SJSA1 (cell line): Measurements from ENCODE around the gene CCNL1. TPM values are rescaled to one million over a fixed set of nuclear protein-coding genes. Genes with fewer than 3 reads are reported as not detected.

Experiments used
- DNase-seq, 2 experiments: peaks; one replicate each; pipeline ENCODE4 v3.0.0-alpha.2; 2015 to 2020; ENCODE audit warnings: low spot score in 2 of 2, low read depth in 1 of 2
- H3K27ac ChIP-seq: fragments of 250-450 bp; sonication (Bioruptor Pico); 2 replicates; pipeline ENCODE4 v1.5.1; 2020; ENCODE audit warnings: mild to moderate bottlenecking, moderate library complexity
- H3K27me3 ChIP-seq: fragments of 250-450 bp; sonication (Bioruptor Pico); replicated peaks from 2 replicates; pipeline ENCODE4 v1.5.1; 2020; ENCODE audit warnings: mild to moderate bottlenecking, moderate library complexity
- H3K36me3 ChIP-seq: fragments of 250-450 bp; sonication (Bioruptor Pico); 2 replicates; pipeline ENCODE4 v1.5.1; 2020; ENCODE audit warnings: mild to moderate bottlenecking
- H3K4me1 ChIP-seq: fragments of 250-450 bp; sonication (Bioruptor Pico); replicated peaks from 2 replicates; pipeline ENCODE4 v1.6.1; 2021; ENCODE audit warnings: mild to moderate bottlenecking
- H3K4me3 ChIP-seq: fragments of 250-450 bp; sonication (Bioruptor Pico); 2 replicates; pipeline ENCODE4 v1.5.1; 2020; ENCODE audit warnings: mild to moderate bottlenecking
- H3K9me3 ChIP-seq: fragments of 250-450 bp; sonication (Bioruptor Pico); replicated peaks from 2 replicates; pipeline ENCODE4 v1.5.1; 2020; ENCODE audit warnings: mild to moderate bottlenecking
- total RNA-seq: library from RNA; depleted of rRNA; stranded (reverse); fragments of >200 nt; shearing (Covaris generic); gene quantifications from 2 replicates; pipeline ENCODE4 v1.2.3, GENCODE V29; 2014

The CCNL1 gene
- total RNA-seq, 1 experiment from 2014 or later: 65.1 TPM

DNA sequence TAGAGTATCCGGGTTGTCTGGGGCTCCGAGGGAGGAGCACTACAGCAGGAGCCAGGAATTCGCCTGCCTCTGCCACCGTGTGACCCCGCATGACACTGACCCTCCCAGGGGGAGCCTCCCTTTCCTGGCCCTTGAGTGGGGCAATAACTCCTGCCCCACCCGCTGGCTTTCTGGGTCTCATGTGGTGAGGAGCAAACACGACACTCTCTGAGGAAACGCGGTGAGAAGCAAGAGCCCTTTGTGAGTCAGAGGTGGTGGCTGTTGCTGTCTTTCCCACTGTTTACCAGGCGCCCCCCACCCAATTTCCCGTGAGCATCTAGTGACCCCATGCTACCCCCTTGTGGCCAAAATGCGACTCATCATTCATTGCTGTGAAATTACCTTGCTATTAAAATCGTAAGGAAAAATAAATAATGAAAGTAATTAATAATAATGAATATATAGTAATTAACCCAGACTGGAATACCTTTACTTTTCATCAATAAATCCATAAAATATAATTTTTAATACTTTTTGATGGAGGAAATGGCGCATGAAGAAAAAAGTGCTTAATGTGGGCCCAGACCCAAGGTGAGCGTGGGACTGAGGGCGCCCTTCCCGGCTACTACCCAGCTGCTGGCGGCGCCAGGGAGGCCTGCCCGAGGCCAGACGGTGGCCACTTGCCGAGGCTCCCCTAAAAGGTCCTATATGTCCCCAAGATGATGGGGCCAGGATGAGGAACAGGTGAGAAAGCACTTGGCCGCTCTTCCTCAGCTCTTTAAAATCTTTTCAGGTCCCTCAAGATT, 29.3 kb downstream of the CCNL1 start:
- H3K36me3 ChIP-seq: no peaks in the 10 kb centered on the region
- peaks cover 61% of the 10 kb centered on the region for H3K4me1 ChIP-seq
- peak overlapping the region; percentile 87 for H3K27ac ChIP-seq
- peak; percentile 79 to 81 for DNase-seq
- no peaks in the 10 kb centered on the region for H3K27me3 ChIP-seq
- peak overlapping the region; percentile 2; the same call in 1 of the 2 replicates for H3K4me3 ChIP-seq
- no peaks in the 10 kb centered on the region for H3K9me3 ChIP-seq

DNA sequence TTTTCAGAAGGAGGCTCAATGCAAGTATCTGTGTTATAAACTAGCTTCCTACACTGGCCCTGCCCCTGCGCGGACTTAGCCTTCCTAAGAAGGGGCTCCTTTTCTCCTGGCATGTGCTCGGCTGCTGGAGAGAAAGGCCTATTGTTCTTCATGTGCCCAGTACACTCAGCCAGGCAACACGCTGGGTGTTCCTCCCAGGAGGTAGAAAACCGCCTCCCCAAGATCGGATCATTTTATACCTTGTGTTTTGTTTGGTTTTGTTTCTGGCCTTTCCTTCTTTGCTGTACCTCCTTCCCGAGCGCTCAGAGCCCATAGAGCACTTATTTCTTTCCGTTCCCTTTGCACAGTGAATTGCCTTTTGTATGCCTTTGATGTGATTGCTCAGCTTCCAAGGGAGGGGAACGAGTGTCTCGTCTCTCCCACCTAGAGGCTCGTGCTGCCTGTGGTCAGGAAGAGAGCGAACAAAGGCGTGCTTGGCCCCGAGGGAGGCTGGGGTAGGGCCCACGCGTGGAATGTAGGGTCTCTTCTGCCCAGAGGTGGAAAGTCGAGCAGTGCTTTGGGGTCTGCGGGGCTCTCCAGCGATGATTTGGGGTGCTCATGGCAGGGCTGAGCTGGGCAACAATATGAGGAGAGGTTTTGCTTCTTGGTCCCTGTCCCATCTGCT, 30.0 kb downstream of the CCNL1 start:
- H3K4me3 ChIP-seq: peak overlapping the region; percentile 2; the same call in 1 of the 2 replicates
- peak; percentile 73 to 85 for DNase-seq
- no peaks in the 10 kb centered on the region for H3K9me3 ChIP-seq
- no peaks in the 10 kb centered on the region for H3K27me3 ChIP-seq
- H3K36me3 ChIP-seq: no peaks in the 10 kb centered on the region
- peaks cover 59% of the 10 kb centered on the region for H3K4me1 ChIP-seq
- H3K27ac ChIP-seq: peak overlapping the region; percentile 87

DNA sequence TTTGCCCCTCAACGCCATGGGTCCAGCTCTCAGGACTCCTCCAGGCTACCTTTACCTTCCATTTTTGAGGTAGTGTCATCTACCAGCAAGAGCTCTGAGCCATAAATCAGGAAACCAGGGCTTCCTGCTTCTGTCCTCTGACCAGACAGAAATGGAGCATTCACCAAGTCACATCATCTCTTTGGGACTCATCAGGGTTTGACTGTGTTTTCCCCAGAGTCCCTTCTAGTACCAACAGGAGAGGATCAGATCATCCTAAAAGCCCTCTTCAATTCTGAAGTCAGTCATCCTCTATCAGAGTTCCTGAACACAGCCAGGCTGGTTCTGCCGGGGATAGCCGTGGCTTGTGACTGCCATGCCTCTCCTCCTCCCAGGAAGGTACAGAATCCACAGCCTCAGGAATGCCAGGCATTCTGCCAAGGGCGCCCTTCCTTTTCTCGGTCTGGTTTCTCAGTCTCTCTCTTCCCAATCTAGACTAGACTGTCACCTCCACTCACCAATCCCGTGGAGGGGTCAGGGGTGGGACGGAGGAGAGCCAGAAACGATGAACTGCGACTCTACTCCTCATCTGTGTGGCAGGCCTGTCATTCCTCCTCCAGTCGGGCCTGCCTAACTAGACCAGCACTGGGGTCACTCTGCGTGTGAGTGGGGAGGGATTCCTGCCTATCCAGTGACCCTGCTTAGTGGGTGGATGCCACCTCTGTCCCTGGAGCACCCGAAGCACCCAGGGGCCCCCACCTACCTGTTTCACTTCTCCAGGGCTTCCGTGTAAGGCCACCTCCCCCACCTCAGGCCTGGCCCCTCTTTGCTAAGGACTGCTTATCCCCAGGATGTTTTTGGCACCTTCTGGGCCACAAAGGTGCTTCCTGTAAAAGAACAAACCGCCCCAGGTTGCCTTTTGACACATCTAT, 30.9 kb downstream of the CCNL1 start:
- Histone ChIP-seq H3K4me1 (peaks cover 63% of the 10 kb centered on the region), H3K27me3 (no peaks in the 10 kb centered on the region), H3K27ac (peak overlapping the region; percentile 87), H3K4me3 (no peak overlapping the region), H3K36me3 (no peaks in the 10 kb centered on the region), H3K9me3 (no peaks in the 10 kb centered on the region)
- DNase-seq: peak; percentile 77 to 79

DNA sequence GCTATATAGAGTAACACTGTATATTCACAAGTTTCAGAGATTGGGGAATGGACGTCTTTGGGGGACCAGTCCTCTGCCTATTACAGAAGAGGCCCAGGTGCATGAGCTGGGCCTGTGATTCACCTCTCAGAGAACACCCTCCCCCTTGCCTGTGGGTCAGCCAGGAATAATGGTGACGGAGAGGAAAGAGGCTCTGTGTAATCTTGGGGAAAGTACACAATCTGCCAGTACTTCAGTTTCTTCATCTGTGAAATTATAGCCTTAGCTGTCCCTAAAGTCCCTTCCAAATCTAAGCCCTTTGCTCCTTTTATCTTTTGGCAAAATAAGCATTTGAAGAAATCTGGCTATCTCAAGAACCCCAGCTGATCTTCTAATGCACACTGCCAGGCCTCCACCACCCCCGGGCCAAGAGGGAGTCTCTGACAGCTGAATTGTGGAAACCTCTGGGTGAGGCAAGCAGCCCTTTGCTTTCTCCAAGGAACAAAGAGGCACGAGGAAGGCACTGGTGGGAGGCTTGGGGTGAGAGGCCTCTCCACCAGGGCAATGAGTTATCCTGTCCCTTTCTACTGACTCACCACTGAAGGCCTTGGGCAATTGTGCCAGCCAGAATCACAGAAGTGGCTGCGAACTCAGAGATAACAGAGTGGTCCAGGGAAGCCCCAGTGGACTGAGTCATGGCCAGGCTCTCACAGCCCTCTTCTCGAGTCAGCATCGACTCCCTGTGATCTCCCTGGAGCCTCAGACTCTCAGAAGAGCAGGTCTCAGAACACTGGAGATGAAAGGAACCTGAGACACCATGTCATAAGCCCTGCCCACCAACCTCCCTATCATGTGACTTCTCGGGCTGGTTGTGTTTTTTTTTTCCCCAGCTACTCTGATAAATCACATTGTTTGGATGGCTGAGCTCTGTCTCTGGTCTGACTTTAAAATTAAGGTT, 31.8 kb downstream of the CCNL1 start:
- Histone ChIP-seq H3K4me3 (no peak overlapping the region), H3K27me3 (no peaks in the 10 kb centered on the region), H3K36me3 (no peaks in the 10 kb centered on the region), H3K4me1 (peaks cover 63% of the 10 kb centered on the region), H3K27ac (peak overlapping the region; percentile 87), H3K9me3 (no peaks in the 10 kb centered on the region)
- peak; percentile 66 to 80 for DNase-seq

DNA sequence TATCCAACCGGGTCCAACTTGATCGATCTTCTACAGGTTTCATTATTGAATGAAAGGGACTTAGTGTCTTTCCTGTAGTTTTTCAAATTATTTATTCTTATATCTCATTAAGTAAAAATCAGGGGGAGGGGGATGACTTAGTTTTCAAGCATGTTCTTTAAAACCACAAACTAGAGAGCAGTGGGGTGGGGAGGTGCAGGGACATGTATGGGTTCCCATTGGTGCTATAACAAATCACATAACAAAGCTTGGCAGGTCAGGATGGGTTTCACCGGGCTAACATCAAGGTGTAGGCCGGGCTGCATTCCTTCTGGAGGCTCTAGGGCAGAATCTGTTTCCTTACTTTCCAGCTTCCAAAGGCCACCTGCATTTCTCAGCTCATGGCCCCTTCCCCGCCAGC, 32.7 kb downstream of the CCNL1 start:
- Histone ChIP-seq H3K27me3 (no peaks in the 10 kb centered on the region), H3K4me3 (no peak overlapping the region), H3K27ac (no peak overlapping the region), H3K9me3 (no peaks in the 10 kb centered on the region), H3K4me1 (peaks cover 59% of the 10 kb centered on the region), H3K36me3 (no peaks in the 10 kb centered on the region)
- DNase-seq: no peak

DNA sequence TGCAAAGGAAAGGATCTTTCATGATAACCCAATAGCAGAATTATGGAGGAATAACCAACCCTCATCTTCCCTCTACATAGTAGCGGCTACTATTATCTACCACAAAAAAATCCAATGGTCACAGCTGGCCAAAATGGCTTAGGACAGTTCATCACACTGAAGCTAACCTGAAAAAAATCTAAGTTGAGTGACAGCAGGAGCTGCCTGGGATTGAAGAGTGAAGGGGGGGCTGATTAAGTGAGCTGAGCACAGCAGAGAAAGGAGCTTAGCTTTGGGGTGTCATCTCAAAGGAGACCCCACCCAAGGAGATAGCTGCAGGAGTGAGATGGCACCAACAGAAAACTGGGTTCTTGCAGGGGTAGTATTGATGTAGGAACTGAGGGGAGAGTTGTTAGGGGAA, 33.6 kb downstream of the CCNL1 start:
- peaks cover 59% of the 10 kb centered on the region for H3K4me1 ChIP-seq
- no peak for DNase-seq
- H3K27me3 ChIP-seq: no peaks in the 10 kb centered on the region
- H3K36me3 ChIP-seq: no peaks in the 10 kb centered on the region
- H3K9me3 ChIP-seq: no peaks in the 10 kb centered on the region
- no peak overlapping the region for H3K4me3 ChIP-seq
- H3K27ac ChIP-seq: no peak overlapping the region

DNA sequence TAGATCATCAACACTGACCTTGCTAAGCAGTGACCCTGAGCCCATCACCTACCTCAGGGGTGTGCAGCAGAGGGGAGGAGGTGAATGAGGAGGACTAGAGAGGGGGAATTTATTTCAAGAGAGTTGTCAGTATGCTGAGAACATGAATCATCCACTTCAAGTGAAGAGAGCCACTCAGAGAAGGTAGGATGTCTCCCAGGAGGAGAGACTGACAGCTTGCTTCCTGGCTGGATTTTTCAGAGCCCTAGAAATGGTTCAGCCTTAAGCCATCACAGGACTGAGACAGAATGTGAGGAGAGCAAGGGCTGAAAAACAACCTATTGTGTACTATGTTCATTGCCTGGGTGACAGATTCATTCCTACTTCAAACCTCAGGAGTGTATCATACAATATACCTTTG, 34.8 kb downstream of the CCNL1 start:
- H3K9me3 ChIP-seq: no peaks in the 10 kb centered on the region
- no peaks in the 10 kb centered on the region for H3K27me3 ChIP-seq
- no peak overlapping the region for H3K4me3 ChIP-seq
- peaks cover 48% of the 10 kb centered on the region for H3K4me1 ChIP-seq
- H3K27ac ChIP-seq: no peak overlapping the region
- H3K36me3 ChIP-seq: no peaks in the 10 kb centered on the region
- no peak for DNase-seq

DNA sequence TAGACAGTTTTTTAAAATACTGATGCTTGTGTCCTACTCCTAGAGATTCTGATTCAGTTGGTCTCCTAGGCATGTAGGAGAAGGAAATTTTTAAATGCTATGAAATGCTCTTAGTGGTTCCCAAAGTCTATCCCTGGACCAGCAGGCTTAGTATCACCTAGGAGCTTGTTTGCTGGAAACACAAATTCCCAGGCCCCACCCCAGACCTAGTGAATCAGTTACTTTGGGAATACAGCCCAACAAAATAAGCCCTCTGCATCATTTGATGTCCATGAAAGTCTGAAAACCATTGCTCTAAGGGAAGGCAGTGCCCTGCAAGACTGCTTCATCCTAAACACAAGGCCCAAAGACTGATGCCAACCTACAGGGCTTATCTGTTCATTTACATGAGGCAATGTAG, 36.3 kb downstream of the CCNL1 start:
- Histone ChIP-seq H3K27ac (no peak overlapping the region), H3K36me3 (no peaks in the 10 kb centered on the region), H3K27me3 (no peaks in the 10 kb centered on the region), H3K4me3 (no peak overlapping the region), H3K9me3 (no peaks in the 10 kb centered on the region), H3K4me1 (peaks cover 37% of the 10 kb centered on the region)
- DNase-seq: no peak

DNA sequence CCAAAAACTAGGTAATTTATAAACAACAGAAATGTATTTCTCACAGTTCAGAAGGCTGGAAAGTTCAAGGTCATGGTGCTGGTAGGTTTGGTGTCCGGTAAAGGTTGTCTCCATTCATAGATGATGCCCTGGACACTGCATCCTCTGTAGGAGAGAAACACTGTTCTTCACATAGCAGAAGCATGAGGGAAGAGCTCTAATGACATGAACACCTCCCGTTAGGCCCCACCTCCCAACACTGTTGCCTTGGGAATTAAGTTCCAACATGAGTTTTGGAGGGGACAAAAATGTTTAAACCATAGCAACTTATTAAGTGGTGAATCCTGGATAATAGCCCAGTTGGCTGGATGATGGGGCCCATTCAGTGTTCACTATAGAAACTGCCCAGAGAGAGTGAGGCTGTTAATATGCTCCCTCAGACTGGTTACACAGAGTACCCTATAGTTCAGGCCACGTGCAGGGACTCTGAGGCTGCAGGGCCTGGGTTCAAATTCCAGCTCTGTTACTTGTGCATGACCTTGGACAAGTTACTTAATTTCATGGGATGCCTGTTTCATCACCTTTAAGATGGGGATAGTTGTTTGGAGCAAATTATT, 37.0 kb downstream of the CCNL1 start:
- Histone ChIP-seq H3K27ac (no peak overlapping the region), H3K4me1 (peaks cover 30% of the 10 kb centered on the region), H3K4me3 (no peak overlapping the region), H3K36me3 (no peaks in the 10 kb centered on the region), H3K9me3 (no peaks in the 10 kb centered on the region), H3K27me3 (no peaks in the 10 kb centered on the region)
- DNase-seq: no peak

DNA sequence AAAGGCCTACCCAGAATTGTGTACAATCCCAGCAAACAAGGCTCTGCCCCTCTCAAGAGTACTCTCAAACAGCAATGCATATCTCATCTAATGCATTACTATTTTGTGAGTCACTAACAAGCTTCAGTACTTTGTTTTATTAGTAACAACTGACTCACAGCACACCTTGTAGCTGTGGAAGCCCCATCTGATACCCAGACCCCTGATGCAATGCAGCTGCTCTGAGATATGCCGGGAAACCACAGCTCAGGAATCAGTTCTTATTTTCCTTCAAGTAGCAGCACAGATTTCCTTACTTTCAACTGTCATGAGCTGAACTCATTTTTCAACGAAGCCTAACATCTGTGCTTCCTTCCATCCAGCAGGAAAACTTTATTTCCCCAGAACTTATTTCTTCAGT, 37.8 kb downstream of the CCNL1 start:
- no peaks in the 10 kb centered on the region for H3K9me3 ChIP-seq
- H3K4me3 ChIP-seq: no peak overlapping the region
- DNase-seq: peak; percentile 27 to 47
- peaks cover 23% of the 10 kb centered on the region for H3K4me1 ChIP-seq
- H3K27me3 ChIP-seq: no peaks in the 10 kb centered on the region
- no peak overlapping the region for H3K27ac ChIP-seq
- no peaks in the 10 kb centered on the region for H3K36me3 ChIP-seq

DNA sequence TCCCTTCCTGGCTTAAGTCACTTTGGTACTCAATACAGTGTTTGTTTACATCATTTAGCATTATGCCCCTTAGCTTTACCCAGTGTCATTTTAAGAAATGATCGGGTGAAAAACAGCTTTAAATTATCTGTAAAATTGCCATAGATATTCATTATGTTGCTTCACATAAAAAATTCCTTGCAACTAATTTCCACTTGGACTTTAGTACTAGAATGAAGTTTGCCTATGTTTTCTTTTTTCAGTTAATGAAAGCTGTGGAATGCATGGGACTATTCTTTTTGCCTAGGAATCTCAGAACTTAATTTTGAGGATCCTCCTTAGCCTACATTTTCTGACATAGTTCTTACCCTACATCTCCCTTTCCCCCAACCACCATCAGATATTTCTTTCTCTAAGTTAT, 38.4 kb downstream of the CCNL1 start:
- H3K27ac ChIP-seq: no peak overlapping the region
- H3K36me3 ChIP-seq: no peaks in the 10 kb centered on the region
- no peaks in the 10 kb centered on the region for H3K27me3 ChIP-seq
- no peaks in the 10 kb centered on the region for H3K9me3 ChIP-seq
- H3K4me3 ChIP-seq: no peak overlapping the region
- peaks cover 23% of the 10 kb centered on the region for H3K4me1 ChIP-seq
- DNase-seq: no peak

DNA sequence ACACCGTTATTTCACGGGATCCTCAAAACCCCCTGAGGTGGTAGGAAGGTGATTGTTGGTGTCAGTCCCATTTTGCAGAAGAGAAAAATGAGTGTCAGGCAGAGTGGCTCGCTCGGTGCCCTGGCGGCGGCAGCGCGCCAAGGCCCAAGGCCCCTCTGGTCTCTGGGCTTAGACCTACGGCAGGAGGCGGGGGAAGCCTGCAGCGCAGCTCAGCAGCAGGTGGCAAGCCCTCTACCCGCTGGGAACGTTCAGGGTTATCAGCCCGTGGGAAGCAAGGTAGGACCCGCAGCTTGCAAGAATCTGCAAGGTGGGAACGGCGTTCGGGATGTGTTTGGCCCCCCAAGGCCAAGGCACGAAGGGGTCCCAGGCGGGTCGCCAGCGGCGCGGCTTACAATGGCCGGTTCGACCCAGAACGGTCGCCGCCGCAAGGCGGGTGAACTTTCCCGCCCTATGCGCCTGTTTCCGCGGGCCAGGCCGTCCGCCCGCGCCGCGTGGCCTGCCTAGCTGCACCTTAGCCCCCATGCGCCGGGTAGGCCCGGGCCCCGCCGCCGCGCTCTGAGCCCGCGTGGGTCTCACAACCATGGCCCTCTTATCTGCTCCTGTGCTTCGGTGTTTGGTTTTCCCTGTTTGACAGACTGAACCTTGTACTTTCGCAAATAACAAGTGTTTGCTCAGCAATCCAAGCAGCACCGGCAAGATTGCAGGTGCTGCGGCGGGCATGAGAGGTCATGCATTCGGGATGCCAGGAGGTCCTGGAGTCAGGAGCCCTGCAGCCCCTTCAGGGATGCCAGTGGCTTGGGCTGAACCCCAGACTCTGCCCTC, 39.7 kb downstream of the CCNL1 start:
- no peaks in the 10 kb centered on the region for H3K27me3 ChIP-seq
- H3K36me3 ChIP-seq: no peaks in the 10 kb centered on the region
- H3K4me1 ChIP-seq: peaks cover 30% of the 10 kb centered on the region
- no peaks in the 10 kb centered on the region for H3K9me3 ChIP-seq
- no peak for DNase-seq
- no peak overlapping the region for H3K27ac ChIP-seq
- H3K4me3 ChIP-seq: no peak overlapping the region
